ENCODE data around the gene CBL. TPM values are rescaled to one million over a fixed set of nuclear protein-coding genes. Genes with fewer than 3 reads are reported as not detected.

Gene CBL
- polyA plus RNA-seq, 1 of the 3 experiments (the other 2 are of a cell fraction): 9.5 TPM

- Histone ChIP-seq H3K4me3 (ENCODE audit: low read depth in 2 of 2, low read length in 1 of 2) (no peak overlapping the region), H2AFZ (ENCODE audit: low read depth) (no peak overlapping the region), H4K20me1 (ENCODE audit: insufficient read depth) (no peaks in the 10 kb centered on the region), H3K9me3 (no peaks in the 10 kb centered on the region), H3K4me2 (no peak overlapping the region), H3K36me3 (replicated peaks in 1 of 2; ENCODE audit: control insufficient read depth in 1 of 2, insufficient read depth in 2 of 2, low read length in 1 of 2) (peaks cover 9 to 25% of the 10 kb centered on the region in 2 experiments), H3K9ac (no peak overlapping the region), H3K27me3 (ENCODE audit: insufficient read depth) (no peaks in the 10 kb centered on the region), H3K27ac (ENCODE audit: low read depth in 2 of 2, low read length in 1 of 2) (no peak overlapping the region), H3K9me2 (no peaks in the 10 kb centered on the region), H3K79me2 (ENCODE audit: insufficient read depth) (no peaks in the 10 kb centered on the region), H3F3A (replicated peaks; ENCODE audit: insufficient read depth) (no peaks in the 10 kb centered on the region), H3K4me1 (ENCODE audit: control insufficient read depth in 1 of 2, insufficient read depth in 2 of 2, low read depth in 1 of 2, low read length in 1 of 2) (peaks cover 8 to 9% of the 10 kb centered on the region in 2 experiments; a peak in 2 of 4 replicates)
- ChIA-PET CTCF (interaction anchor here (0.5 to 2.7 kb wide), 5 partner anchors 8 to 144 kb away, joined by 3 to 12 read pairs (median 4); no protein-coding TSS in a partner anchor), POLR2A (interaction anchor here (1.0 kb wide), 1 partner anchor 11 kb away, joined by 4 read pairs; no protein-coding TSS in a partner anchor)
- no peak for TF ChIP-seq SIN3A (IDR thresholded peaks at IDR 0.05; ENCODE audit: borderline replicate concordance, low read depth, low read length)
- TF ChIP-seq EZH2phosphoT487 (IDR thresholded peaks at IDR 0.05; ENCODE audit: borderline replicate concordance, low read depth): no peak
- no peak for TF ChIP-seq NRF1 (IDR thresholded peaks at IDR 0.05; ENCODE audit: low read depth, low read length)
- no peak for TF ChIP-seq RXRA (IDR thresholded peaks at IDR 0.05; ENCODE audit: borderline replicate concordance, low read depth)
- no peak for TF ChIP-seq MXI1 (IDR thresholded peaks at IDR 0.05; ENCODE audit: low read depth, low read length)
- TF ChIP-seq REST (IDR thresholded peaks at IDR 0.05; ENCODE audit: low read depth, low read length): no peak
- TF ChIP-seq, protein P1, sequence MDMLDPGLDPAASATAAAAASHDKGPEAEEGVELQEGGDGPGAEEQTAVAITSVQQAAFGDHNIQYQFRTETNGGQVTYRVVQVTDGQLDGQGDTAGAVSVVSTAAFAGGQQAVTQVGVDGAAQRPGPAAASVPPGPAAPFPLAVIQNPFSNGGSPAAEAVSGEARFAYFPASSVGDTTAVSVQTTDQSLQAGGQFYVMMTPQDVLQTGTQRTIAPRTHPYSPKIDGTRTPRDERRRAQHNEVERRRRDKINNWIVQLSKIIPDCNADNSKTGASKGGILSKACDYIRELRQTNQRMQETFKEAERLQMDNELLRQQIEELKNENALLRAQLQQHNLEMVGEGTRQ (IDR thresholded peaks at IDR 0.05; ENCODE audit: borderline replicate concordance, low read depth, low read length): no peak
- TF ChIP-seq FOXM1 (IDR thresholded peaks at IDR 0.05; ENCODE audit: low read depth): no peak
- TF ChIP-seq JUND (IDR thresholded peaks at IDR 0.05): no peak
- no peak for TF ChIP-seq CHD2 (IDR thresholded peaks at IDR 0.05; ENCODE audit: low read length, partially characterized antibody)
- TF ChIP-seq RFX5 (IDR thresholded peaks at IDR 0.05; ENCODE audit: low read length): no peak
- no peak for TF ChIP-seq RAD21 (IDR thresholded peaks at IDR 0.05; ENCODE audit: low read length)
- TF ChIP-seq MAX (IDR thresholded peaks at IDR 0.05; ENCODE audit: low read depth): no peak
- no peak for TF ChIP-seq FOSL2 (IDR thresholded peaks at IDR 0.05; ENCODE audit: borderline replicate concordance, low read depth)
- no peak for TF ChIP-seq EP300 (IDR thresholded peaks at IDR 0.05; ENCODE audit: borderline replicate concordance in 1 of 2, low read depth in 1 of 2, low read length in 1 of 2)
- no peak for TF ChIP-seq GABPA (IDR thresholded peaks at IDR 0.05; ENCODE audit: low read depth)
- TF ChIP-seq NFIC (IDR thresholded peaks at IDR 0.05; ENCODE audit: borderline replicate concordance): no peak
- TF ChIP-seq PBX3 (IDR thresholded peaks at IDR 0.05): no peak
- TF ChIP-seq TAF1 (IDR thresholded peaks at IDR 0.05; ENCODE audit: borderline replicate concordance, low read depth, low read length): no peak
- no peak for TF ChIP-seq ZBTB33 (IDR thresholded peaks at IDR 0.05; ENCODE audit: borderline replicate concordance, low read depth)
- DNase-seq: no peak
- 96% methylated on average over 6 of the region's 10 CpGs for WGBS (ENCODE audit: low lambda C conversion rate)
Measured at GRCh38 chr11:119179983-119180382, 26.2 kb upstream of the CBL start.
